GM12878 (cell line): ENCODE results near the gene CTNNBIP1. TPM values are rescaled to one million over a fixed set of nuclear protein-coding genes. Genes with fewer than 3 reads are reported as not detected.

Source experiments
- ATAC-seq: fragments of 200-7000 bp; cut with Tn5 transposase; 3 replicates; pipeline ENCODE4 v1.9.1; 2020; ENCODE audit warnings: mild to moderate bottlenecking, moderate library complexity
- BruUV-seq: library from RNA; stranded (reverse); fragments of 400-500 nt; replicated peaks from 2 replicates; lab custom pipeline; 2021; lab: Mats Ljungman, UMichigan
- CTCF ChIA-PET: fragments of 300-600 bp; sonication (Branson Sonifier 250); formaldehyde crosslinking; extraction: SDS; loops from one replicate; lab custom pipeline; 2021; ENCODE audit warnings: inconsistent platforms; lab: Yijun Ruan, JAX
- POLR2A ChIA-PET: fragments of 350-600 bp; formaldehyde crosslinking; extraction: SDS; loops from one replicate; lab custom pipeline; 2021; ENCODE audit warnings: inconsistent platforms; lab: Charles Lee
- RAD21 ChIA-PET: fragments of 300-600 bp; sonication (Branson Sonifier 250); formaldehyde crosslinking; loops from one replicate; lab custom pipeline; 2023; ENCODE audit warnings: antibody characterized with exemption; ENCODE audit not compliant: unreplicated experiment; lab: Charles Lee
- SMC1A ChIA-PET: fragments of 300-600 bp; sonication (Branson Sonifier 250); formaldehyde crosslinking; loops from one replicate; lab custom pipeline; 2023; ENCODE audit not compliant: unreplicated experiment, uncharacterized antibody; lab: Charles Lee
- DNase-seq: peaks from one replicate; pipeline ENCODE4 v3.0.0-alpha.2; 2011; ENCODE audit warnings: low read depth, low spot score
- FAIRE-seq: peaks from 3 replicates; lab custom pipeline; 2011; peaks lifted over from hg19 to GRCh38; lab: Jason Lieb, UNC
- H2AFZ ChIP-seq: 2 replicates; pipeline ENCODE4 v1.6.0; 2011; ENCODE audit warnings: low read depth, low read length, control low read depth; ENCODE audit not compliant: control insufficient read depth
- H3K27ac ChIP-seq: 2 replicates; pipeline ENCODE4 v1.5.1; 2011; ENCODE audit warnings: control low read depth; ENCODE audit not compliant: control insufficient read depth, insufficient read depth
- H3K27me3 ChIP-seq, 2 experiments: replicated peaks in 1 of 2; 2 replicates each; pipeline versions ENCODE4 v1.6.0 to v1.6.1; 2011; ENCODE audit warnings: low read length in 1 of 2; ENCODE audit not compliant: control insufficient read depth in 2 of 2, insufficient read depth in 2 of 2
- H3K36me3 ChIP-seq, 2 experiments: 2 replicates each; pipeline ENCODE4 v1.5.1; 2011; ENCODE audit warnings: low read length in 1 of 2; ENCODE audit not compliant: control insufficient read depth in 2 of 2, insufficient read depth in 2 of 2
- H3K4me1 ChIP-seq: 2 replicates; pipeline ENCODE4 v1.6.1; 2011; ENCODE audit warnings: mild to moderate bottlenecking, low read length, moderate library complexity, mixed read lengths; ENCODE audit not compliant: control insufficient read depth, insufficient read depth
- H3K4me2 ChIP-seq: 2 replicates; pipeline ENCODE4 v1.6.0; 2011; ENCODE audit warnings: control low read depth; ENCODE audit not compliant: control insufficient read depth, insufficient read depth
- H3K4me3 ChIP-seq: fragments of 200-600 bp; sonication (generic); 2 replicates; pipeline ENCODE4 v1.5.1; 2016
- H3K79me2 ChIP-seq: 2 replicates; pipeline ENCODE4 v1.6.0; 2011; ENCODE audit warnings: low read length; ENCODE audit not compliant: control insufficient read depth, insufficient read depth
- H3K9ac ChIP-seq: 2 replicates; pipeline ENCODE4 v1.8.0; 2011; ENCODE audit warnings: low read length, control low read depth, mixed read lengths; ENCODE audit not compliant: control insufficient read depth, insufficient read depth
- H3K9me3 ChIP-seq: replicated peaks from 3 replicates; pipeline ENCODE4 v1.5.1; 2011; ENCODE audit warnings: mild to moderate bottlenecking, low read length; ENCODE audit not compliant: control insufficient read depth, insufficient read depth
- H4K20me1 ChIP-seq: 2 replicates; pipeline ENCODE4 v1.6.0; 2011; ENCODE audit not compliant: control insufficient read depth, insufficient read depth
- ATF7 ChIP-seq: fragments of 450-650 bp; IDR thresholded peaks from 2 replicates; pipeline ENCODE4 v1.6.1; 2016; ENCODE audit warnings: low read depth, mild to moderate bottlenecking
- EZH2 ChIP-seq: IDR thresholded peaks from 2 replicates; pipeline ENCODE4 v1.6.1; 2012; ENCODE audit warnings: low read depth, mild to moderate bottlenecking, control low read depth, inconsistent platforms, low read length, borderline replicate concordance; ENCODE audit not compliant: control insufficient read depth
- HDGF ChIP-seq: fragments of 450-650 bp; IDR thresholded peaks from 2 replicates; pipeline ENCODE4 v1.6.1; 2016; ENCODE audit warnings: antibody characterized with exemption
- IKZF1 ChIP-seq: fragments of 450-650 bp; conservative IDR thresholded peaks from 2 replicates; pipeline ENCODE4 v1.6.1; 2017; ENCODE audit warnings: antibody characterized with exemption, mild to moderate bottlenecking
- JUNB ChIP-seq: IDR thresholded peaks from 2 replicates; pipeline ENCODE4 v1.6.1; 2016; ENCODE audit warnings: antibody characterized with exemption, mild to moderate bottlenecking
- KAT2A ChIP-seq: conservative IDR thresholded peaks from 2 replicates; pipeline ENCODE4 v1.6.1; 2011; ENCODE audit warnings: low read depth, low read length; ENCODE audit not compliant: control insufficient read depth
- MTA3 ChIP-seq: IDR thresholded peaks from 2 replicates; pipeline ENCODE4 v1.6.1; 2012; ENCODE audit warnings: low read length, inconsistent platforms, borderline replicate concordance
- NFIC ChIP-seq: IDR thresholded peaks from 2 replicates; pipeline ENCODE4 v1.6.1; 2012; ENCODE audit warnings: low read depth, mild to moderate bottlenecking, inconsistent platforms, low read length, moderate library complexity
- PAX5 ChIP-seq: IDR thresholded peaks from 2 replicates; pipeline ENCODE4 v1.6.1; 2011; ENCODE audit warnings: low read depth, low read length, borderline replicate concordance
- POLR2AphosphoS2 ChIP-seq: IDR thresholded peaks from 2 replicates; pipeline ENCODE4 v1.6.1; 2011; ENCODE audit warnings: low read depth, mild to moderate bottlenecking, low read length, improper control_type of control experiment, moderate library complexity
- SIX5 ChIP-seq: IDR thresholded peaks from 2 replicates; pipeline ENCODE4 v1.6.1; 2011; ENCODE audit warnings: mild to moderate bottlenecking, low read depth, low read length, moderate library complexity; ENCODE audit not compliant: severe bottlenecking
- SREBF2 ChIP-seq: IDR thresholded peaks from 2 replicates; pipeline ENCODE4 v1.6.1; 2012; ENCODE audit warnings: mild to moderate bottlenecking, low read length
- SUPT20H ChIP-seq: IDR thresholded peaks from 2 replicates; pipeline ENCODE4 v1.6.1; 2011; ENCODE audit warnings: low read depth, mild to moderate bottlenecking, low read length, moderate library complexity, borderline replicate concordance; ENCODE audit not compliant: control insufficient read depth
- TARDBP ChIP-seq: IDR thresholded peaks from 2 replicates; pipeline ENCODE4 v1.6.1; 2016; ENCODE audit warnings: borderline replicate concordance
- TCF7 ChIP-seq: IDR thresholded peaks from 2 replicates; pipeline ENCODE4 v1.6.1; 2014; ENCODE audit warnings: antibody characterized with exemption, borderline replicate concordance
- ZNF384 ChIP-seq: IDR thresholded peaks from 2 replicates; pipeline ENCODE4 v1.6.1; 2012; ENCODE audit warnings: low read depth, mild to moderate bottlenecking, low read length, improper control_type of control experiment, borderline replicate concordance
- WGBS: methylation state at CpG from one replicate; pipeline ENCODE4 v1.1.6; 2016; ENCODE audit warnings: low lambda C conversion rate; ENCODE audit not compliant: insufficient replicate concordance, insufficient coverage; ENCODE audit errors: missing lambda C conversion rate; 5-methylcytosine and 5-hydroxymethylcytosine counted together
- in situ Hi-C: fragments of 300-500 bp; cut with MboI; formaldehyde crosslinking; loops from 9 replicates; pipeline ENCODE4 v1.14.3; 2018; ENCODE audit warnings: mixed read lengths
- intact Hi-C: fragments of 100-400 bp; cut with micrococcal nuclease; formaldehyde crosslinking; loops from one replicate; pipeline ENCODE4 v1.14.2; 2022; ENCODE audit not compliant: unreplicated experiment
- polyA plus RNA-seq, 11 experiments: library from polyadenylated mRNA; depleted of rRNA in 4 of 11; unstranded in 6 of 11; stranded (reverse) in 5 of 11; fragments of >200 nt; fragmentation: Nextera tagmentation in 4 of 11; fragmentation: Illumina TruSeq in 1 of 11; extraction: Ambion mirVana in 4 of 11; extraction: Trizol in 1 of 11; gene quantifications; 1 replicate in 1 of 11; 2 replicates in 10 of 11; pipeline versions ENCODE4 v1.2.1 to v1.2.3, GENCODE V29; 2011 to 2016; ENCODE audit warnings: inconsistent platforms in 2 of 11, missing spikeins in 2 of 11, low read depth in 1 of 11
- total RNA-seq, 4 experiments: library from RNA; depleted of rRNA in 3 of 4; stranded (reverse); fragments of >200 nt in 3 of 4; fragmentation: Illumina TruSeq in 1 of 4; extraction: Trizol in 1 of 4; gene quantifications; 2 replicates each; pipeline versions ENCODE4 v1.2.1 to v1.2.3, GENCODE V29; 2013 to 2021
- TF ChIP-seq, protein P1 (sequence below): fragments of 450-650 bp; IDR thresholded peaks from 2 replicates; pipeline ENCODE4 v1.6.1; 2017; ENCODE audit warnings: borderline replicate concordance
- TF ChIP-seq, protein P2 (sequence below): fragments of 450-650 bp; formaldehyde crosslinking; IDR thresholded peaks from 2 replicates; pipeline ENCODE4 v1.4.0; 2020; ENCODE audit warnings: mild to moderate bottlenecking, moderate library complexity

Gene CTNNBIP1
- total and polyA plus RNA-seq, 10 of the 15 experiments (the other 5 are each of a cell fraction or from before 2014, with no cell fraction given), result 0.42 to 31.8 (median 10.8) TPM

DNA sequence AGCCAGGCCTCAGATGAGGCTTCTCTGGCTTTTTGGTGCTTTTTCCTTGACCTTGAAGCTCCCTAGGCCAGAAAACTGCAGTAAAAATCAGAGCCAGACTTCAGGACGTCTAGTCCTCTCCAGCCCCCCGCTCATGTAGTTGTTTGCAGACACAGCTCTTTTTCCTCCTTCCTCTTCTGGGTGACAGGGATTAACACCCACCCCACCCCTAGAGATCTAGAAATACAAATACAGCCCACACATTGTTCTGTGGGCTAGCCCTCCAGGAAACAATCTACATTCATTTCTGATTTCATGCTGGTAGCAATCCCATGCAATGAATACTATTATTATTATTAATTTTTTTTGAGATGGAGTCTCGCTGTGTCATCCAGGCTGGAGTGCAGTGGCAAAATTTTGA lies 76.4 kb downstream of the CTNNBIP1 start:
- Histone ChIP-seq H3K9me3 (no peaks in the 10 kb centered on the region), H3K27ac (no peak overlapping the region), H2AFZ (no peak overlapping the region), H4K20me1 (no peaks in the 10 kb centered on the region), H3K4me2 (no peak overlapping the region), H3K4me3 (no peak overlapping the region), H3K79me2 (no peaks in the 10 kb centered on the region), H3K9ac (no peak overlapping the region), H3K36me3 (no peaks in the 10 kb centered on the region), H3K27me3 (no peaks in the 10 kb centered on the region), H3K4me1 (no peaks in the 10 kb centered on the region)
- DNase-seq (no peak), FAIRE-seq (no peak), ATAC-seq (no peak)
- no peak for TF ChIP-seq KAT2A
- TF ChIP-seq TARDBP, result no peak
- no peak for TF ChIP-seq HDGF
- no peak for TF ChIP-seq TCF7
- TF ChIP-seq POLR2AphosphoS2, result no peak
- TF ChIP-seq, protein P1, sequence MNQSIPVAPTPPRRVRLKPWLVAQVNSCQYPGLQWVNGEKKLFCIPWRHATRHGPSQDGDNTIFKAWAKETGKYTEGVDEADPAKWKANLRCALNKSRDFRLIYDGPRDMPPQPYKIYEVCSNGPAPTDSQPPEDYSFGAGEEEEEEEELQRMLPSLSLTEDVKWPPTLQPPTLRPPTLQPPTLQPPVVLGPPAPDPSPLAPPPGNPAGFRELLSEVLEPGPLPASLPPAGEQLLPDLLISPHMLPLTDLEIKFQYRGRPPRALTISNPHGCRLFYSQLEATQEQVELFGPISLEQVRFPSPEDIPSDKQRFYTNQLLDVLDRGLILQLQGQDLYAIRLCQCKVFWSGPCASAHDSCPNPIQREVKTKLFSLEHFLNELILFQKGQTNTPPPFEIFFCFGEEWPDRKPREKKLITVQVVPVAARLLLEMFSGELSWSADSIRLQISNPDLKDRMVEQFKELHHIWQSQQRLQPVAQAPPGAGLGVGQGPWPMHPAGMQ, result no peak
- no peak for TF ChIP-seq SUPT20H
- no peak for TF ChIP-seq IKZF1
- TF ChIP-seq ZNF384, result no peak
- TF ChIP-seq ATF7, result no peak
- no peak for TF ChIP-seq JUNB
- TF ChIP-seq, protein P2, sequence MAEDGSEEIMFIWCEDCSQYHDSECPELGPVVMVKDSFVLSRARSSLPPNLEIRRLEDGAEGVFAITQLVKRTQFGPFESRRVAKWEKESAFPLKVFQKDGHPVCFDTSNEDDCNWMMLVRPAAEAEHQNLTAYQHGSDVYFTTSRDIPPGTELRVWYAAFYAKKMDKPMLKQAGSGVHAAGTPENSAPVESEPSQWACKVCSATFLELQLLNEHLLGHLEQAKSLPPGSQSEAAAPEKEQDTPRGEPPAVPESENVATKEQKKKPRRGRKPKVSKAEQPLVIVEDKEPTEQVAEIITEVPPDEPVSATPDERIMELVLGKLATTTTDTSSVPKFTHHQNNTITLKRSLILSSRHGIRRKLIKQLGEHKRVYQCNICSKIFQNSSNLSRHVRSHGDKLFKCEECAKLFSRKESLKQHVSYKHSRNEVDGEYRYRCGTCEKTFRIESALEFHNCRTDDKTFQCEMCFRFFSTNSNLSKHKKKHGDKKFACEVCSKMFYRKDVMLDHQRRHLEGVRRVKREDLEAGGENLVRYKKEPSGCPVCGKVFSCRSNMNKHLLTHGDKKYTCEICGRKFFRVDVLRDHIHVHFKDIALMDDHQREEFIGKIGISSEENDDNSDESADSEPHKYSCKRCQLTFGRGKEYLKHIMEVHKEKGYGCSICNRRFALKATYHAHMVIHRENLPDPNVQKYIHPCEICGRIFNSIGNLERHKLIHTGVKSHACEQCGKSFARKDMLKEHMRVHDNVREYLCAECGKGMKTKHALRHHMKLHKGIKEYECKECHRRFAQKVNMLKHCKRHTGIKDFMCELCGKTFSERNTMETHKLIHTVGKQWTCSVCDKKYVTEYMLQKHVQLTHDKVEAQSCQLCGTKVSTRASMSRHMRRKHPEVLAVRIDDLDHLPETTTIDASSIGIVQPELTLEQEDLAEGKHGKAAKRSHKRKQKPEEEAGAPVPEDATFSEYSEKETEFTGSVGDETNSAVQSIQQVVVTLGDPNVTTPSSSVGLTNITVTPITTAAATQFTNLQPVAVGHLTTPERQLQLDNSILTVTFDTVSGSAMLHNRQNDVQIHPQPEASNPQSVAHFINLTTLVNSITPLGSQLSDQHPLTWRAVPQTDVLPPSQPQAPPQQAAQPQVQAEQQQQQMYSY (CRISPR knock-in tag), result no peak
- TF ChIP-seq SIX5, result no peak
- no peak for TF ChIP-seq MTA3
- no peak for TF ChIP-seq EZH2
- TF ChIP-seq PAX5, result no peak
- no peak for TF ChIP-seq NFIC
- no peak for TF ChIP-seq SREBF2
- BruUV-seq, result no TSS peak
- POLR2A ChIA-PET, result no interaction called here
- RAD21 ChIA-PET, result interaction anchor here (0.9 kb wide), 1 partner anchor 49 kb away, joined by 4 read pairs; no protein-coding TSS in a partner anchor
- intact Hi-C loops, result no loop called here
- CTCF ChIA-PET, result interaction anchor here (0.8 kb wide), 1 partner anchor 51 kb away, joined by 3 read pairs; no protein-coding TSS in a partner anchor
- 15% methylated on average over 3 of the region's 3 CpGs for WGBS
- in situ Hi-C loops, result no loop called here
- SMC1A ChIA-PET, result no interaction called here
